Mesenteric fat pad (tissue), 1 donor: ENCODE measurements around the gene ZNF324B. TPM values are rescaled to one million over a fixed set of nuclear protein-coding genes. Genes with fewer than 3 reads are reported as not detected.
"Not testable (repeated sequence)": the region's sequence is repeated elsewhere in the genome, so short reads cannot be mapped to it uniquely, and the experiment has no call there.

Source experiments
- DNase-seq: peaks from one replicate; pipeline ENCODE4 v3.0.0-alpha.2; 2020; ENCODE audit warnings: low spot score
- long read RNA-seq: library from polyadenylated mRNA; unstranded; transcript quantifications from one replicate; pipeline ENCODE4 v2.0.0, GENCODE V29; 2020
- total RNA-seq: library from RNA; stranded (reverse); fragmentation: NEBNext Ultra II Directional; extraction: Animal tissue kit (Norgen Biotek cat#: 25700); gene quantifications from one replicate; pipeline ENCODE4 v1.2.1, GENCODE V29; 2021
- donor health status: DM: yes; HTN: yes; CAD: no.

Gene ZNF324B
- total RNA-seq = 5.2 TPM
- long read RNA-seq, partial matches to known transcripts = 0 of 4 reads
- long read RNA-seq, other reads (novel, unspliced or antisense) = 3 of 4 reads

- DNase-seq = peak; percentile 99
Measured at GRCh38 chr19:58451358-58452101, at the start of gene ZNF324B. Gene ZNF324B, plus strand, starts transcription at chr19:58451622. Its CDS starts 2,080 bp downstream, at chr19:58453702.

- DNase-seq = no peak
Measured at GRCh38 chr19:58401840-58402421, 49.5 kb upstream of the ZNF324B start.

- not testable (repeated sequence) for DNase-seq
Measured at GRCh38 chr19:58403920-58404478, 47.4 kb upstream of the ZNF324B start.

- no peak for DNase-seq
Measured at GRCh38 chr19:58406818-58407657, 44.4 kb upstream of the ZNF324B start.

- no peak for DNase-seq
Measured at GRCh38 chr19:58407658-58408151, 43.7 kb upstream of the ZNF324B start.

- peak; percentile 98 for DNase-seq
Measured at GRCh38 chr19:58408152-58409009, 43.0 kb upstream of the ZNF324B start, which contains the start of gene ZNF584. Gene ZNF584, plus strand, starts transcription at chr19:58408649. Its CDS starts 499 bp downstream, at chr19:58409148.

GRCh38 chr19:58409010-58409790 is 42.2 kb upstream of the ZNF324B start:
- DNase-seq = no peak

GRCh38 chr19:58416604-58417003 is 34.8 kb upstream of the ZNF324B start:
- DNase-seq = no peak

- no peak for DNase-seq
Measured at GRCh38 chr19:58417071-58417470, 34.4 kb upstream of the ZNF324B start.

GRCh38 chr19:58428617-58429016 is 22.8 kb upstream of the ZNF324B start:
- no peak for DNase-seq

- DNase-seq = no peak
Measured at GRCh38 chr19:58429745-58430144, 21.7 kb upstream of the ZNF324B start.

GRCh38 chr19:58434217-58434616 is 17.2 kb upstream of the ZNF324B start:
- no peak for DNase-seq

- DNase-seq = peak; percentile 96
Measured at GRCh38 chr19:58439576-58440554, 11.6 kb upstream of the ZNF324B start, which contains the start of gene ZNF132. Gene ZNF132, minus strand, starts transcription at chr19:58440153. Its CDS starts 332 bp downstream, at chr19:58439821.

- DNase-seq = no peak
Measured at GRCh38 chr19:58440556-58440955, 10.9 kb upstream of the ZNF324B start.

- DNase-seq = not testable (repeated sequence)
Measured at GRCh38 chr19:58442986-58443385, 8.4 kb upstream of the ZNF324B start.

- DNase-seq = not testable (repeated sequence)
Measured at GRCh38 chr19:58448860-58449259, 2.6 kb upstream of the ZNF324B start.

GRCh38 chr19:58449980-58450379 is 1.4 kb upstream of the ZNF324B start:
- not testable (repeated sequence) for DNase-seq

- DNase-seq = no peak
Measured at GRCh38 chr19:58450856-58451357, 515 bp upstream of the ZNF324B start.
